GM12801 (cell line): ENCODE data around the gene NMNAT2.

ENCODE experiments used
- CTCF ChIP-seq: IDR thresholded peaks from one replicate; pipeline ENCODE4 v1.5.1; 2011; ENCODE audit warnings: control low read depth; ENCODE audit not compliant: insufficient read length; ENCODE audit errors: extremely low read depth

Gene NMNAT2

GRCh38 chr1:183231545-183231944 is 186.6 kb downstream of the NMNAT2 start:
- no peak for TF ChIP-seq CTCF

- no peak for TF ChIP-seq CTCF
These were observed 187.8 kb downstream of the NMNAT2 start for GRCh38 chr1:183230413-183230812.

GRCh38 chr1:183228347-183229220 is 189.6 kb downstream of the NMNAT2 start:
- no peak for TF ChIP-seq CTCF

GRCh38 chr1:183227422-183228346 is 190.5 kb downstream of the NMNAT2 start:
- TF ChIP-seq CTCF, result no peak

- no peak for TF ChIP-seq CTCF
These were observed 191.2 kb downstream of the NMNAT2 start for GRCh38 chr1:183226963-183227362.

- TF ChIP-seq CTCF, result no peak
These were observed 191.8 kb downstream of the NMNAT2 start for GRCh38 chr1:183226361-183226760.

- TF ChIP-seq CTCF, result no peak
These were observed 194.7 kb downstream of the NMNAT2 start for GRCh38 chr1:183223467-183223866.
